Ishikawa (cell line): ENCODE data around the gene ADAMTS13.

Source experiments
- CEBPB ChIP-seq: IDR thresholded peaks from 2 replicates; pipeline ENCODE4 v1.6.1; 2012
- CREB1 ChIP-seq: IDR thresholded peaks from 2 replicates; pipeline ENCODE4 v1.6.1; 2012; ENCODE audit warnings: low read depth
- EGR1 ChIP-seq: IDR thresholded peaks from 2 replicates; pipeline ENCODE4 v1.6.1; 2012
- EP300 ChIP-seq: IDR thresholded peaks from 2 replicates; pipeline ENCODE4 v1.6.1; 2012; ENCODE audit warnings: borderline replicate concordance
- FOXM1 ChIP-seq: IDR thresholded peaks from 2 replicates; pipeline ENCODE4 v1.6.1; 2012; ENCODE audit warnings: low read depth, borderline replicate concordance
- NFIC ChIP-seq: IDR thresholded peaks from 2 replicates; pipeline ENCODE4 v1.6.1; 2012
- RAD21 ChIP-seq: IDR thresholded peaks from 2 replicates; pipeline ENCODE4 v1.6.1; 2012; ENCODE audit warnings: low read depth
- TAF1 ChIP-seq: IDR thresholded peaks from 2 replicates; pipeline ENCODE4 v1.6.1; 2012; ENCODE audit warnings: low read depth, mild to moderate bottlenecking
- TCF12 ChIP-seq: IDR thresholded peaks from 2 replicates; pipeline ENCODE4 v1.6.1; 2012; ENCODE audit warnings: low read depth
- TEAD4 ChIP-seq: IDR thresholded peaks from 2 replicates; pipeline ENCODE4 v1.6.1; 2012
- YY1 ChIP-seq: IDR thresholded peaks from 2 replicates; pipeline ENCODE4 v1.6.1; 2012; ENCODE audit warnings: low read depth
- ZBTB7A ChIP-seq: IDR thresholded peaks from 2 replicates; pipeline ENCODE4 v1.6.1; 2012; ENCODE audit warnings: low read depth
- TF ChIP-seq, protein P1 (sequence below): IDR thresholded peaks from 2 replicates; pipeline ENCODE4 v1.6.1; 2012
- TF ChIP-seq, protein P2 (sequence below): IDR thresholded peaks from 2 replicates; pipeline ENCODE4 v1.6.1; 2012; ENCODE audit warnings: low read depth, mild to moderate bottlenecking
- TF ChIP-seq, protein P3 (sequence below): IDR thresholded peaks from 2 replicates; pipeline ENCODE4 v1.6.1; 2012

Gene ADAMTS13

DNA sequence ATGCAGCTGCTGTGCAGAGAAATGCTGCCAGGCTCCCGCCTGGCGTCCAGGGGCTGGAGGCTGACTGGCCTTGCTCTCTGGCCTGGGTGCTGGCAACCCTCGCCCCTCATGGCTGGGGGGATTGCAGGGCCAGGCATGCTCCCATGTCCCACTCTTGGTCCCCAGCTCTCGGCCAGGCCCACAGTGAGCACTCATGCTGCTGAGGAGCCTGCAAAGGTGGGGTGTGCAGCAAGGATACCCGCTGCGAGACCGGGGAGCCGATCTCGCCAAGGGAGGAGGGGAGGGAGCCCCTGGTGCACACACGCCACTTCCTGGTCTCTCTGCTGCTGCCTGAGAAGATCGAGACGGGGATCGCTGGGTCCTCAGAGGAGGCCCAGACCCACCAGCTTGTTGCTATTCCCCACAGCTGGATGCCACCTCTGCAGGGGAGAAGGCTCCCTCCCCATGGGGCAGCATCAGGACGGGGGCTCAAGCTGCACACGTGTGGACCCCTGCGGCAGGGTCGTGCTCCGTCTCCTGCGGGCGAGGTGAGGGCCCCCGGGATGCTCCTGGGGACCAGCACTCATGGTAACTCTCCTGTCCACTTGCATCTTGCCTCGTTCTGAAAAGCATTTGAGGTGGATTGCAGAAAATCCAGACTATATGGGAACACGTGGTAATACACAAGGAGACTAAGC, 23.3 kb downstream of the ADAMTS13 start:
- TF ChIP-seq FOXM1 (no peak), CREB1 (no peak), YY1 (no peak), TEAD4 (no peak), CEBPB (no peak), TCF12 (no peak), TAF1 (no peak)
- TF ChIP-seq, protein P1, sequence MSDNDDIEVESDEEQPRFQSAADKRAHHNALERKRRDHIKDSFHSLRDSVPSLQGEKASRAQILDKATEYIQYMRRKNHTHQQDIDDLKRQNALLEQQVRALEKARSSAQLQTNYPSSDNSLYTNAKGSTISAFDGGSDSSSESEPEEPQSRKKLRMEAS = no peak
- TF ChIP-seq, protein P2, sequence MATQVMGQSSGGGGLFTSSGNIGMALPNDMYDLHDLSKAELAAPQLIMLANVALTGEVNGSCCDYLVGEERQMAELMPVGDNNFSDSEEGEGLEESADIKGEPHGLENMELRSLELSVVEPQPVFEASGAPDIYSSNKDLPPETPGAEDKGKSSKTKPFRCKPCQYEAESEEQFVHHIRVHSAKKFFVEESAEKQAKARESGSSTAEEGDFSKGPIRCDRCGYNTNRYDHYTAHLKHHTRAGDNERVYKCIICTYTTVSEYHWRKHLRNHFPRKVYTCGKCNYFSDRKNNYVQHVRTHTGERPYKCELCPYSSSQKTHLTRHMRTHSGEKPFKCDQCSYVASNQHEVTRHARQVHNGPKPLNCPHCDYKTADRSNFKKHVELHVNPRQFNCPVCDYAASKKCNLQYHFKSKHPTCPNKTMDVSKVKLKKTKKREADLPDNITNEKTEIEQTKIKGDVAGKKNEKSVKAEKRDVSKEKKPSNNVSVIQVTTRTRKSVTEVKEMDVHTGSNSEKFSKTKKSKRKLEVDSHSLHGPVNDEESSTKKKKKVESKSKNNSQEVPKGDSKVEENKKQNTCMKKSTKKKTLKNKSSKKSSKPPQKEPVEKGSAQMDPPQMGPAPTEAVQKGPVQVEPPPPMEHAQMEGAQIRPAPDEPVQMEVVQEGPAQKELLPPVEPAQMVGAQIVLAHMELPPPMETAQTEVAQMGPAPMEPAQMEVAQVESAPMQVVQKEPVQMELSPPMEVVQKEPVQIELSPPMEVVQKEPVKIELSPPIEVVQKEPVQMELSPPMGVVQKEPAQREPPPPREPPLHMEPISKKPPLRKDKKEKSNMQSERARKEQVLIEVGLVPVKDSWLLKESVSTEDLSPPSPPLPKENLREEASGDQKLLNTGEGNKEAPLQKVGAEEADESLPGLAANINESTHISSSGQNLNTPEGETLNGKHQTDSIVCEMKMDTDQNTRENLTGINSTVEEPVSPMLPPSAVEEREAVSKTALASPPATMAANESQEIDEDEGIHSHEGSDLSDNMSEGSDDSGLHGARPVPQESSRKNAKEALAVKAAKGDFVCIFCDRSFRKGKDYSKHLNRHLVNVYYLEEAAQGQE = no peak
- TF ChIP-seq, protein P3, sequence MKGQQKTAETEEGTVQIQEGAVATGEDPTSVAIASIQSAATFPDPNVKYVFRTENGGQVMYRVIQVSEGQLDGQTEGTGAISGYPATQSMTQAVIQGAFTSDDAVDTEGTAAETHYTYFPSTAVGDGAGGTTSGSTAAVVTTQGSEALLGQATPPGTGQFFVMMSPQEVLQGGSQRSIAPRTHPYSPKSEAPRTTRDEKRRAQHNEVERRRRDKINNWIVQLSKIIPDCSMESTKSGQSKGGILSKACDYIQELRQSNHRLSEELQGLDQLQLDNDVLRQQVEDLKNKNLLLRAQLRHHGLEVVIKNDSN = no peak

DNA sequence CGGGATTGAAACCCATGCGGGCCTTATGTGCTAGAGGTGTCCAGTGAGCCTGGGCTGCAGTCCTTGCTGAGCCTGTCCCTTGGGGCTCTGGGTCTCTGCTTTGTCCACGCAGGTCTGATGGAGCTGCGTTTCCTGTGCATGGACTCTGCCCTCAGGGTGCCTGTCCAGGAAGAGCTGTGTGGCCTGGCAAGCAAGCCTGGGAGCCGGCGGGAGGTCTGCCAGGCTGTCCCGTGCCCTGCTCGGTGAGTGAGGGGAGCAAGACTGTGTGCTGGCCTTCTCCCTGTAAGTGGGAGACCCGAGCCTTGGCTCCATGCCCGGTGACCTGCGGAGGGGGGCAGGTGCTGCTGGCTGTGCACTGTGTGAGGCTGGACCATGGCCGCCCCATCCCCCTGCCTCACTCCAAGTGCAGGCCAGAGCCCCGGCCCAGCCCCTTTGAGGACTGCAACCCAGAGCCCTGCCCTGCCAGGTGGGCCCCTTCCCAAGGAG, 26.4 kb downstream of the ADAMTS13 start:
- TF ChIP-seq TAF1 (no peak), TEAD4 (no peak), RAD21 (no peak), NFIC (no peak), CEBPB (no peak), EGR1 (no peak), ZBTB7A (no peak), TCF12 (no peak), CREB1 (no peak), EP300 (no peak), FOXM1 (no peak), YY1 (no peak)
- TF ChIP-seq, protein P1 = no peak
- TF ChIP-seq, protein P2 = no peak
- TF ChIP-seq, protein P3 = no peak

GRCh38 chr9:133449760-133450159, 27.6 kb downstream of the ADAMTS13 start:
- TF ChIP-seq RAD21 (no peak), EGR1 (no peak), TEAD4 (no peak), NFIC (peak; percentile 60; the same call in 1 of the 2 replicates), CREB1 (no peak), YY1 (no peak), TAF1 (no peak), ZBTB7A (0 out of 2 replicates have a peak, but pooled peaks have one; percentile 25), TCF12 (no peak)
- TF ChIP-seq, protein P2 = no peak
- TF ChIP-seq, protein P1 = no peak

- TF ChIP-seq FOXM1 (no peak), CEBPB (no peak), EP300 (no peak), YY1 (no peak), TCF12 (no peak), EGR1 (no peak), TEAD4 (no peak), NFIC (no peak)
- TF ChIP-seq, protein P1 = no peak
These were observed 30.4 kb downstream of the ADAMTS13 start for GRCh38 chr9:133452562-133452961.
